Adrenal gland (tissue), 5 donors: Measurements from ENCODE around the gene CNTNAP2.

Experiments
- POLR2A ChIP-seq, 2 donors: fragments of 450-650 bp; IDR thresholded peaks; one replicate each; pipeline ENCODE4 v1.6.1; 2017; ENCODE audit warnings: antibody characterized with exemption in 2 of 2, mild to moderate bottlenecking in 2 of 2, moderate library complexity in 1 of 2
- TF ChIP-seq, protein P1 (sequence below), 6 experiments: fragments of 450-650 bp in 4 of 6; fragments of 200-600 bp in 2 of 6; sonication (generic) in 1 of 6; IDR thresholded peaks; 1 replicate in 5 of 6; 2 replicates in 1 of 6; pipeline versions ENCODE4 v1.5.1 to v1.8.0; 2016 to 2021; ENCODE audit warnings: antibody characterized with exemption in 6 of 6, mild to moderate bottlenecking in 2 of 6, moderate library complexity in 1 of 6
- donor health status: DM: no; HTN: no; CAD: no.

DNA sequence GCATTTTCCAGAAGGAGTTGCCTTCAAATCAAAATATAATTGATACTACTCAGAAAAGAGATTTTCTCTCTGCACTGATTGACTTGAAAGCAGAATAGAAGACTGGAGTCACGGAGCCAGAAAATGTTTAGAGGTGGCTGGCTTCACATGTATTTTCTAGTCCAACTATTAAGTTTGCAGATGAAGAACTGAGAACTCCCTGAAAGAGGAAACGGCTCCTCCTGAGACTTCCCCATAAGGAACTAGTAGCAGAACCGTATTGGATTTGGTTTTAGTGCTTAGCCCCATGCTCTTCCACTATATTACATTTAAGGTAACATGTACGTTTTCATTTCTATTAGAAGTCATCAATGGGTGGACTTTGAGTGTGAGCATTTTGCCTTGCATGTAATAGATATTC, 946.3 kb downstream of the CNTNAP2 start:
- TF ChIP-seq, protein P1, sequence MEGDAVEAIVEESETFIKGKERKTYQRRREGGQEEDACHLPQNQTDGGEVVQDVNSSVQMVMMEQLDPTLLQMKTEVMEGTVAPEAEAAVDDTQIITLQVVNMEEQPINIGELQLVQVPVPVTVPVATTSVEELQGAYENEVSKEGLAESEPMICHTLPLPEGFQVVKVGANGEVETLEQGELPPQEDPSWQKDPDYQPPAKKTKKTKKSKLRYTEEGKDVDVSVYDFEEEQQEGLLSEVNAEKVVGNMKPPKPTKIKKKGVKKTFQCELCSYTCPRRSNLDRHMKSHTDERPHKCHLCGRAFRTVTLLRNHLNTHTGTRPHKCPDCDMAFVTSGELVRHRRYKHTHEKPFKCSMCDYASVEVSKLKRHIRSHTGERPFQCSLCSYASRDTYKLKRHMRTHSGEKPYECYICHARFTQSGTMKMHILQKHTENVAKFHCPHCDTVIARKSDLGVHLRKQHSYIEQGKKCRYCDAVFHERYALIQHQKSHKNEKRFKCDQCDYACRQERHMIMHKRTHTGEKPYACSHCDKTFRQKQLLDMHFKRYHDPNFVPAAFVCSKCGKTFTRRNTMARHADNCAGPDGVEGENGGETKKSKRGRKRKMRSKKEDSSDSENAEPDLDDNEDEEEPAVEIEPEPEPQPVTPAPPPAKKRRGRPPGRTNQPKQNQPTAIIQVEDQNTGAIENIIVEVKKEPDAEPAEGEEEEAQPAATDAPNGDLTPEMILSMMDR (IDR thresholded peaks at IDR 0.05): no peak
- no peak for TF ChIP-seq POLR2A (IDR thresholded peaks at IDR 0.05)
